ENCODE measurements around the gene KIAA1755.

DNA sequence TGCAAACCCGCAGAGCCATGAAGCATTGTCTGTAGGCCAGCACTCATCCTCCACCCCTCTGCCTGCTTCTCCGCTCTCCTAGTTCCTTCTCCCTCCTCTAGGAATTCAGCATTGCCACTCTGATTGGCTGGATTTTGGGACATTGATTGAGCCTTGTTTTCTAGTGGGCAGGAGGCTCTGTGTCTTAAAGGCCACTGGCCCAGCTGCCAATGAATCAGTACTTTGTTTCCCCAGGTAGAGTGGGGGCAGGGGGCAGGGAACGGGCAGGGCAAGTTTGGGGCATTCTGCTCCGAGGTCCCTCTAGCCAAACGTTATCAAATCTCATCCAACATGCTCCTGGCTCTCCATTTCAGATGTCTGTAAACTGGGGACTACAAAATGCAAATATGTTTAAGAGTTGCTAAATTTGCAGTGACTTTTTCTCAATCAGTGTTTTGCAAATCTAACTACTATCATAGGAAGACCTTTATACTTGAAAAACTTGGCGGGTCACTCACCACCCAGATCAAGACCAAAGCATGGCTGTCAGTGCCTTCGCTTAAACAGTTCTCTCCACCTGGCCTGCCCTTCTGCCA, 33.0 kb upstream of the KIAA1755 start:
- TF ChIP-seq POLR2A (IDR thresholded peaks at IDR 0.05), result no peak
- TF ChIP-seq, protein P1, sequence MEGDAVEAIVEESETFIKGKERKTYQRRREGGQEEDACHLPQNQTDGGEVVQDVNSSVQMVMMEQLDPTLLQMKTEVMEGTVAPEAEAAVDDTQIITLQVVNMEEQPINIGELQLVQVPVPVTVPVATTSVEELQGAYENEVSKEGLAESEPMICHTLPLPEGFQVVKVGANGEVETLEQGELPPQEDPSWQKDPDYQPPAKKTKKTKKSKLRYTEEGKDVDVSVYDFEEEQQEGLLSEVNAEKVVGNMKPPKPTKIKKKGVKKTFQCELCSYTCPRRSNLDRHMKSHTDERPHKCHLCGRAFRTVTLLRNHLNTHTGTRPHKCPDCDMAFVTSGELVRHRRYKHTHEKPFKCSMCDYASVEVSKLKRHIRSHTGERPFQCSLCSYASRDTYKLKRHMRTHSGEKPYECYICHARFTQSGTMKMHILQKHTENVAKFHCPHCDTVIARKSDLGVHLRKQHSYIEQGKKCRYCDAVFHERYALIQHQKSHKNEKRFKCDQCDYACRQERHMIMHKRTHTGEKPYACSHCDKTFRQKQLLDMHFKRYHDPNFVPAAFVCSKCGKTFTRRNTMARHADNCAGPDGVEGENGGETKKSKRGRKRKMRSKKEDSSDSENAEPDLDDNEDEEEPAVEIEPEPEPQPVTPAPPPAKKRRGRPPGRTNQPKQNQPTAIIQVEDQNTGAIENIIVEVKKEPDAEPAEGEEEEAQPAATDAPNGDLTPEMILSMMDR (IDR thresholded peaks at IDR 0.05), result no peak

Data from body of pancreas (tissue), 4 donors.